K562 (cell line): ENCODE data around the gene OLFM3. TPM values are rescaled to one million over a fixed set of nuclear protein-coding genes. Genes with fewer than 3 reads are reported as not detected.

Experiments
- ATAC-seq: fragments of 200-7000 bp; cut with Tn5 transposase; 3 replicates; pipeline ENCODE4 v1.9.1; 2020; ENCODE audit warnings: moderate library complexity
- BruUV-seq: library from RNA; stranded (reverse); fragments of 400-500 nt; replicated peaks from 2 replicates; lab custom pipeline; 2021; lab: Mats Ljungman, UMichigan
- CTCF ChIA-PET: fragments of 300-600 bp; formaldehyde crosslinking; extraction: SDS; loops from one replicate; lab custom pipeline; 2021; ENCODE audit warnings: low intra/inter-chr PET ratio; lab: Yijun Ruan, JAX
- POLR2A ChIA-PET: fragments of 300-600, 350-650 bp; sonication (Branson Sonifier 250); formaldehyde crosslinking; extraction: SDS; loops from one replicate; lab custom pipeline; 2021; ENCODE audit warnings: antibody characterized with exemption, inconsistent platforms; lab: Yijun Ruan, JAX
- DNase-seq, 4 experiments: peaks; one replicate each; pipeline versions ENCODE4 v3.0.0 to v3.0.0-alpha.2; 2011 to 2018; ENCODE audit warnings: low spot score in 3 of 4, mixed read lengths in 3 of 4; ENCODE audit errors: extremely low read depth in 1 of 4
- FAIRE-seq: peaks from 2 replicates; lab custom pipeline; 2011; peaks lifted over from hg19 to GRCh38; lab: Jason Lieb, UNC
- H2AFZ ChIP-seq: 2 replicates; pipeline ENCODE4 v1.6.0; 2011; ENCODE audit warnings: low read depth, low read length, control low read depth, inconsistent platforms
- H3K27ac ChIP-seq: fragments of 200-600 bp; 3 replicates; pipeline ENCODE4 v1.8.0; 2011; ENCODE audit warnings: low read depth, mild to moderate bottlenecking, control low read depth, inconsistent platforms, low read length, moderate library complexity, mixed read lengths; ENCODE audit errors: extremely low read depth
- H3K27me3 ChIP-seq, 2 experiments: fragments of 300-600 bp in 1 of 2; 2 replicates in 1 of 2; 3 replicates in 1 of 2; pipeline versions ENCODE4 v1.6.0 to v1.8.0; 2011; ENCODE audit warnings: inconsistent platforms in 2 of 2, low read length in 2 of 2, mild to moderate bottlenecking in 1 of 2, mixed read lengths in 1 of 2, moderate library complexity in 1 of 2; ENCODE audit not compliant: control insufficient read depth in 2 of 2, insufficient read depth in 2 of 2
- H3K36me3 ChIP-seq: fragments of 300-600 bp; 3 replicates; pipeline ENCODE4 v1.8.0; 2011; ENCODE audit warnings: mild to moderate bottlenecking, low read length, inconsistent platforms; ENCODE audit not compliant: control insufficient read depth, insufficient read depth
- H3K4me1 ChIP-seq, 2 experiments: fragments of 200-600 bp in 1 of 2; replicated peaks in 1 of 2; 2 replicates in 1 of 2; 3 replicates in 1 of 2; pipeline versions ENCODE4 v1.5.1 to v1.8.0; 2011; ENCODE audit warnings: inconsistent platforms in 2 of 2, low read length in 2 of 2, mild to moderate bottlenecking in 1 of 2, mixed read lengths in 1 of 2, moderate library complexity in 1 of 2; ENCODE audit not compliant: control insufficient read depth in 2 of 2, insufficient read depth in 2 of 2
- H3K4me2 ChIP-seq: 2 replicates; pipeline ENCODE4 v1.6.1; 2011; ENCODE audit warnings: low read length, control low read depth, inconsistent platforms, mixed read lengths; ENCODE audit not compliant: insufficient read depth
- H3K4me3 ChIP-seq: fragments of 200-600 bp; sonication (generic), shearing (Covaris generic); 2 replicates; pipeline ENCODE4 v1.5.1; 2016; ENCODE audit warnings: control low read depth, inconsistent platforms
- H3K79me2 ChIP-seq: fragments of 200-600 bp; 3 replicates; pipeline ENCODE4 v1.8.0; 2011; ENCODE audit warnings: low read length, inconsistent platforms; ENCODE audit not compliant: control insufficient read depth, insufficient read depth
- H3K9ac ChIP-seq, 2 experiments: 2 replicates each; pipeline versions ENCODE4 v1.6.0 to v1.6.1; 2011; ENCODE audit warnings: low read depth in 2 of 2, low read length in 2 of 2, control low read depth in 1 of 2, inconsistent platforms in 1 of 2, mild to moderate bottlenecking in 1 of 2, mixed read lengths in 1 of 2; ENCODE audit not compliant: insufficient read depth in 1 of 2
- H3K9me1 ChIP-seq: one replicate; pipeline ENCODE4 v1.6.0; 2011; ENCODE audit warnings: inconsistent platforms, mild to moderate bottlenecking, low read length, moderate library complexity; ENCODE audit not compliant: control insufficient read depth, insufficient read depth
- H3K9me3 ChIP-seq: replicated peaks from 2 replicates; pipeline ENCODE4 v1.5.1; 2011; ENCODE audit warnings: low read depth, low read length, inconsistent platforms; ENCODE audit not compliant: control insufficient read depth, insufficient read depth
- H4K20me1 ChIP-seq: replicated peaks from 2 replicates; pipeline ENCODE4 v1.6.1; 2011; ENCODE audit warnings: low read length, inconsistent platforms, mixed read lengths; ENCODE audit not compliant: control insufficient read depth, insufficient read depth
- HLTF ChIP-seq: fragments of 450-650 bp; IDR thresholded peaks from 2 replicates; pipeline ENCODE4 v1.6.1; 2016
- HNRNPK ChIP-seq: fragments of 200-400 bp; formaldehyde crosslinking; IDR thresholded peaks from one replicate; pipeline ENCODE4 v1.6.1; 2018; ENCODE audit warnings: mild to moderate bottlenecking, low read depth, low read length; ENCODE audit not compliant: poor library complexity, severe bottlenecking
- NFE2 ChIP-seq: IDR thresholded peaks from 2 replicates; pipeline ENCODE4 v1.6.1; 2014; ENCODE audit warnings: antibody characterized with exemption, low read depth
- WGBS: fragments of 100-300 bp; shearing (Covaris generic); methylation state at CpG from one replicate; pipeline ENCODE4 v1.1.6; 2016; ENCODE audit warnings: low coverage, mixed read lengths; ENCODE audit not compliant: insufficient coverage; ENCODE audit errors: missing lambda C conversion rate; 5-methylcytosine and 5-hydroxymethylcytosine counted together
- in situ Hi-C: fragments of 300-500 bp; cut with MboI; formaldehyde crosslinking; loops from 4 replicates; pipeline ENCODE4 v1.15.0; 2018; ENCODE audit warnings: inconsistent platforms, mixed read lengths
- intact Hi-C: fragments of 100-400 bp; cut with micrococcal nuclease; formaldehyde crosslinking; loops from 2 replicates; pipeline ENCODE4 v1.14.2; 2022
- polyA plus RNA-seq, 8 experiments: library from polyadenylated mRNA; depleted of rRNA in 4 of 8; stranded (reverse) in 5 of 8; unstranded in 3 of 8; fragments of >200 nt; fragmentation: Nextera tagmentation in 2 of 8; fragmentation: Illumina TruSeq in 1 of 8; extraction: Ambion mirVana in 2 of 8; extraction: Trizol in 1 of 8; gene quantifications; 2 replicates each; pipeline versions ENCODE4 v1.2.1 to v1.2.3, GENCODE V29; 2011 to 2014; ENCODE audit warnings: inconsistent platforms in 1 of 8, missing spikeins in 1 of 8
- total RNA-seq, 7 experiments: library from RNA; depleted of rRNA in 6 of 7; stranded (reverse); fragments of >200 nt in 6 of 7; fragmentation: Illumina TruSeq in 2 of 7; extraction: Trizol in 2 of 7; gene quantifications; 2 replicates each; pipeline versions ENCODE4 v1.2.1 to v1.2.3, GENCODE V29; 2011 to 2021; ENCODE audit warnings: low replicate concordance in 1 of 7
- TF ChIP-seq, protein P1 (sequence below): fragments of 250-450 bp; sonication (Bioruptor Pico); IDR thresholded peaks from 2 replicates; pipeline ENCODE4 v1.8.0; 2021; ENCODE audit warnings: moderate library complexity, mild to moderate bottlenecking, inconsistent platforms
- TF ChIP-seq, protein P2 (sequence below): fragments of 250-450 bp; sonication (Bioruptor Pico); IDR thresholded peaks from 2 replicates; pipeline ENCODE4 v1.4.0; 2020; ENCODE audit warnings: borderline replicate concordance

Gene OLFM3
- total and polyA plus RNA-seq, 9 of the 15 experiments (the other 6 are each of a cell fraction or from before 2014, with no cell fraction given) = 0.07 TPM; not detected in 8

DNA sequence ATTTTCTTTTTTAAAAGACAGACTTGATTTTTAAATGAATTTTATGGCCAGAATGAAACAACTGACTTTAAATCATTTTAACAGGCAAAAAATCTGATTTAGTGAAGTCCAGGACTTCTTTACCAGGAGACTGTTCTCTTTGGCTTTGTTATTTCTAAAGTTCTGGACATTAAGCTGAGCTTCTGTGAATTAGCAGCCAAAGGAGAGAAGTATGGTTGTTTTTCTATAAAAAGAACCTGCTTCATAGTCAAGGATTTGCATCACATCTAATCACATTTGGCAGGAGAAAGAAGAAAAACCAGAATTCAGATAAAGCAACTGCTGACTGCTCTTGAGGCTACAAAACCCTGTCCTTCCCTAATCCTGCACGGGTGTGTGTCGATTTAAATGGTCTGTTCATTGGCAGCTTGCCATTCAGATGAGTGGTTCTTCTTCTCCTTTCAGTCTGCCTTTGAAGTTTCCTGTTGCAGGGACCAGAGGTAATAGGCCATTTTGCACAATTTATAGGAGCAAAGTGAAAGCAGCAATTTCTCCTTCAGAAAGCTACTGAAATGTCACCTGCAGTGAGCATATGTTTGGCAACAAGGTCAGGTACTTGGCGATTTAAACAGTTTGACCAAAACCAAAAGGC, 215.4 kb downstream of the OLFM3 start (continued):
- TF ChIP-seq, protein P1, sequence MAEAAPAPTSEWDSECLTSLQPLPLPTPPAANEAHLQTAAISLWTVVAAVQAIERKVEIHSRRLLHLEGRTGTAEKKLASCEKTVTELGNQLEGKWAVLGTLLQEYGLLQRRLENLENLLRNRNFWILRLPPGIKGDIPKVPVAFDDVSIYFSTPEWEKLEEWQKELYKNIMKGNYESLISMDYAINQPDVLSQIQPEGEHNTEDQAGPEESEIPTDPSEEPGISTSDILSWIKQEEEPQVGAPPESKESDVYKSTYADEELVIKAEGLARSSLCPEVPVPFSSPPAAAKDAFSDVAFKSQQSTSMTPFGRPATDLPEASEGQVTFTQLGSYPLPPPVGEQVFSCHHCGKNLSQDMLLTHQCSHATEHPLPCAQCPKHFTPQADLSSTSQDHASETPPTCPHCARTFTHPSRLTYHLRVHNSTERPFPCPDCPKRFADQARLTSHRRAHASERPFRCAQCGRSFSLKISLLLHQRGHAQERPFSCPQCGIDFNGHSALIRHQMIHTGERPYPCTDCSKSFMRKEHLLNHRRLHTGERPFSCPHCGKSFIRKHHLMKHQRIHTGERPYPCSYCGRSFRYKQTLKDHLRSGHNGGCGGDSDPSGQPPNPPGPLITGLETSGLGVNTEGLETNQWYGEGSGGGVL (CRISPR knock-in tag) = no peak
- TF ChIP-seq HNRNPK = no peak
- TF ChIP-seq HLTF = no peak
- TF ChIP-seq, protein P2, sequence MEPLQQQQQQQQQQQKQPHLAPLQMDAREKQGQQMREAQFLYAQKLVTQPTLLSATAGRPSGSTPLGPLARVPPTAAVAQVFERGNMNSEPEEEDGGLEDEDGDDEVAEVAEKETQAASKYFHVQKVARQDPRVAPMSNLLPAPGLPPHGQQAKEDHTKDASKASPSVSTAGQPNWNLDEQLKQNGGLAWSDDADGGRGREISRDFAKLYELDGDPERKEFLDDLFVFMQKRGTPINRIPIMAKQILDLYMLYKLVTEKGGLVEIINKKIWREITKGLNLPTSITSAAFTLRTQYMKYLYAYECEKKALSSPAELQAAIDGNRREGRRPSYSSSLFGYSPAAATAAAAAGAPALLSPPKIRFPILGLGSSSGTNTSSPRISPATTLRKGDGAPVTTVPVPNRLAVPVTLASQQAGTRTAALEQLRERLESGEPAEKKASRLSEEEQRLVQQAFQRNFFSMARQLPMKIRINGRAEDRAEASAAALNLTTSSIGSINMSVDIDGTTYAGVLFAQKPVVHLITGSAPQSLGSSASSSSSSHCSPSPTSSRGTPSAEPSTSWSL (CRISPR knock-in tag) = no peak
- TF ChIP-seq, all 486 proteins: peak for 0

DNA sequence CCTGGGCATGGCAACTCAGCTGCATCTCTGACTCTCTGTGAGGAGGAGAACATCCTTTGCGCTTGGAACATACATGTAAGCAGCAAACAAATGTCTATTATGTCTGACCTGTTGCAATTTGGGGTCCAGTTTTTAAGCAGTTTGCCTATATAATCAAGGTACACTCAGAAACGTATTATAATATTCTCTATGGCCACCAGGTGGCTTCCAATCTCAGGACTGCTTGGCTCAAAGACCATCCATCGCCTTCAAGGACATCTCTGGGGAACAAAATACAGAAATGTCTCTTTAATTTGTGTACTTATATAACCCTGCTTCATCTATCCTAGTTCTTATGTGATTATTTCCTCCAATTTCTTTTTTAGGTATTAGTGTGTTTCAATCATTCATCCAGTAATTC, 227.2 kb downstream of the OLFM3 start:
- in situ Hi-C loops (no loop called here), intact Hi-C loops (no loop called here)
- H3K27me3 ChIP-seq = no peaks in the 10 kb centered on the region
- no peak overlapping the region for H3K9ac ChIP-seq
- FAIRE-seq (no peak), ATAC-seq (no peak), DNase-seq (no peak)
- no peaks in the 10 kb centered on the region for H3K9me3 ChIP-seq
- ChIA-PET CTCF (no interaction called here), POLR2A (no interaction called here)
- H3K4me1 ChIP-seq = no peaks in the 10 kb centered on the region
- H2AFZ ChIP-seq = no peak overlapping the region
- H4K20me1 ChIP-seq = no peaks in the 10 kb centered on the region
- H3K36me3 ChIP-seq = no peaks in the 10 kb centered on the region
- BruUV-seq = no TSS peak
- H3K4me2 ChIP-seq = no peak overlapping the region
- no peak overlapping the region for H3K4me3 ChIP-seq
- 4% methylated on average over 3 of the region's 3 CpGs for WGBS
- H3K27ac ChIP-seq = no peak overlapping the region
- TF ChIP-seq NFE2 = no peak
- TF ChIP-seq, all 486 proteins: peak for 0
- H3K9me1 ChIP-seq = no peaks in the 10 kb centered on the region
- no peaks in the 10 kb centered on the region for H3K79me2 ChIP-seq
